Measurements from ENCODE around the gene ZNF628.

Gene ZNF628

GRCh38 chr19:55465460-55466240, 10.8 kb upstream of the ZNF628 start:
- Histone ChIP-seq H3K9me3 (ENCODE audit: control insufficient read depth, insufficient read depth, low read length) (no peaks in the 10 kb centered on the region), H3K36me3 (ENCODE audit: insufficient read depth, low read length) (no peaks in the 10 kb centered on the region), H3K4me1 (ENCODE audit: insufficient read depth, low read length) (peaks cover 9% of the 10 kb centered on the region; the same call in 1 of the 2 replicates), H3K9ac (ENCODE audit: low read depth, low read length) (no peak overlapping the region)

- Histone ChIP-seq H3K36me3 (ENCODE audit: insufficient read depth, low read length) (no peaks in the 10 kb centered on the region), H3K4me1 (ENCODE audit: insufficient read depth, low read length) (peaks cover 9% of the 10 kb centered on the region; the same call in 1 of the 2 replicates), H3K9ac (ENCODE audit: low read depth, low read length) (no peak overlapping the region), H3K9me3 (ENCODE audit: control insufficient read depth, insufficient read depth, low read length) (no peaks in the 10 kb centered on the region)
Observed at GRCh38 chr19:55466241-55466614, 10.2 kb upstream of the ZNF628 start.

- H3K9me3 ChIP-seq (ENCODE audit: control insufficient read depth, insufficient read depth, low read length) = no peaks in the 10 kb centered on the region
- H3K36me3 ChIP-seq (ENCODE audit: insufficient read depth, low read length) = no peaks in the 10 kb centered on the region
- H3K9ac ChIP-seq (ENCODE audit: low read depth, low read length) = no peak overlapping the region
- H3K4me1 ChIP-seq (ENCODE audit: insufficient read depth, low read length) = peaks cover 9% of the 10 kb centered on the region; the same call in 1 of the 2 replicates
Observed at GRCh38 chr19:55467236-55468053, 9.0 kb upstream of the ZNF628 start.

- Histone ChIP-seq H3K36me3 (ENCODE audit: insufficient read depth, low read length) (no peaks in the 10 kb centered on the region), H3K9me3 (ENCODE audit: control insufficient read depth, insufficient read depth, low read length) (no peaks in the 10 kb centered on the region), H3K9ac (ENCODE audit: low read depth, low read length) (no peak overlapping the region), H3K4me1 (ENCODE audit: insufficient read depth, low read length) (peaks cover 11% of the 10 kb centered on the region; the same call in 1 of the 2 replicates)
Observed at GRCh38 chr19:55468054-55468393, 8.4 kb upstream of the ZNF628 start.

GRCh38 chr19:55471266-55471665, 5.2 kb upstream of the ZNF628 start:
- H3K36me3 ChIP-seq (ENCODE audit: insufficient read depth, low read length) = no peaks in the 10 kb centered on the region
- H3K9ac ChIP-seq (ENCODE audit: low read depth, low read length) = no peak overlapping the region
- no peaks in the 10 kb centered on the region for H3K9me3 ChIP-seq (ENCODE audit: control insufficient read depth, insufficient read depth, low read length)
- H3K4me1 ChIP-seq (ENCODE audit: insufficient read depth, low read length) = peaks cover 14% of the 10 kb centered on the region; the same call in 1 of the 2 replicates

GRCh38 chr19:55472463-55472862, 4.0 kb upstream of the ZNF628 start:
- Histone ChIP-seq H3K36me3 (ENCODE audit: insufficient read depth, low read length) (no peaks in the 10 kb centered on the region), H3K4me1 (ENCODE audit: insufficient read depth, low read length) (peaks cover 14% of the 10 kb centered on the region; the same call in 1 of the 2 replicates), H3K9me3 (ENCODE audit: control insufficient read depth, insufficient read depth, low read length) (no peaks in the 10 kb centered on the region), H3K9ac (ENCODE audit: low read depth, low read length) (no peak overlapping the region)

GRCh38 chr19:55473225-55474012, 3.0 kb upstream of the ZNF628 start:
- Histone ChIP-seq H3K9me3 (ENCODE audit: control insufficient read depth, insufficient read depth, low read length) (no peaks in the 10 kb centered on the region), H3K36me3 (ENCODE audit: insufficient read depth, low read length) (no peaks in the 10 kb centered on the region), H3K9ac (ENCODE audit: low read depth, low read length) (peak overlapping the region; percentile 44; the same call in 1 of the 2 replicates), H3K4me1 (ENCODE audit: insufficient read depth, low read length) (peaks cover 14% of the 10 kb centered on the region; the same call in 1 of the 2 replicates)

GRCh38 chr19:55474269-55475265, 1.9 kb upstream of the ZNF628 start:
- H3K4me1 ChIP-seq (ENCODE audit: insufficient read depth, low read length) = peaks cover 14% of the 10 kb centered on the region; the same call in 1 of the 2 replicates
- no peak overlapping the region for H3K9ac ChIP-seq (ENCODE audit: low read depth, low read length)
- H3K9me3 ChIP-seq (ENCODE audit: control insufficient read depth, insufficient read depth, low read length) = no peaks in the 10 kb centered on the region
- H3K36me3 ChIP-seq (ENCODE audit: insufficient read depth, low read length) = no peaks in the 10 kb centered on the region

GRCh38 chr19:55477905-55478304, 1.5 kb downstream of the ZNF628 start:
- Histone ChIP-seq H3K36me3 (ENCODE audit: insufficient read depth, low read length) (no peaks in the 10 kb centered on the region), H3K9me3 (ENCODE audit: control insufficient read depth, insufficient read depth, low read length) (no peaks in the 10 kb centered on the region), H3K4me1 (ENCODE audit: insufficient read depth, low read length) (peaks cover 13% of the 10 kb centered on the region; the same call in 1 of the 2 replicates), H3K9ac (ENCODE audit: low read depth, low read length) (no peak overlapping the region)

- H3K36me3 ChIP-seq (ENCODE audit: insufficient read depth, low read length) = no peaks in the 10 kb centered on the region
- peaks cover 8% of the 10 kb centered on the region; the same call in 1 of the 2 replicates for H3K4me1 ChIP-seq (ENCODE audit: insufficient read depth, low read length)
- H3K9ac ChIP-seq (ENCODE audit: low read depth, low read length) = no peak overlapping the region
Observed at GRCh38 chr19:55478364-55478763, 1.9 kb downstream of the ZNF628 start.

GRCh38 chr19:55479045-55479444, 2.6 kb downstream of the ZNF628 start:
- Histone ChIP-seq H3K4me1 (ENCODE audit: insufficient read depth, low read length) (peaks cover 3% of the 10 kb centered on the region; the same call in 1 of the 2 replicates), H3K9ac (ENCODE audit: low read depth, low read length) (no peak overlapping the region), H3K36me3 (ENCODE audit: insufficient read depth, low read length) (no peaks in the 10 kb centered on the region), H3K9me3 (ENCODE audit: control insufficient read depth, insufficient read depth, low read length) (no peaks in the 10 kb centered on the region)

More at GRCh38 chr19:55478364-55478763, 1.9 kb downstream of the ZNF628 start:
- H3K9me3 ChIP-seq (ENCODE audit: control insufficient read depth, insufficient read depth, low read length) = no peaks in the 10 kb centered on the region

- Histone ChIP-seq H3K36me3 (ENCODE audit: insufficient read depth, low read length) (no peaks in the 10 kb centered on the region), H3K9ac (ENCODE audit: low read depth, low read length) (no peak overlapping the region), H3K4me1 (ENCODE audit: insufficient read depth, low read length) (peaks cover 4% of the 10 kb centered on the region; the same call in 1 of the 2 replicates), H3K9me3 (ENCODE audit: control insufficient read depth, insufficient read depth, low read length) (no peaks in the 10 kb centered on the region)
Observed at GRCh38 chr19:55479451-55480230, 3.2 kb downstream of the ZNF628 start.

Data from ES-I3 (cell line).